ENCODE data around the gene S100A9.

S100A9 gene

DNA sequence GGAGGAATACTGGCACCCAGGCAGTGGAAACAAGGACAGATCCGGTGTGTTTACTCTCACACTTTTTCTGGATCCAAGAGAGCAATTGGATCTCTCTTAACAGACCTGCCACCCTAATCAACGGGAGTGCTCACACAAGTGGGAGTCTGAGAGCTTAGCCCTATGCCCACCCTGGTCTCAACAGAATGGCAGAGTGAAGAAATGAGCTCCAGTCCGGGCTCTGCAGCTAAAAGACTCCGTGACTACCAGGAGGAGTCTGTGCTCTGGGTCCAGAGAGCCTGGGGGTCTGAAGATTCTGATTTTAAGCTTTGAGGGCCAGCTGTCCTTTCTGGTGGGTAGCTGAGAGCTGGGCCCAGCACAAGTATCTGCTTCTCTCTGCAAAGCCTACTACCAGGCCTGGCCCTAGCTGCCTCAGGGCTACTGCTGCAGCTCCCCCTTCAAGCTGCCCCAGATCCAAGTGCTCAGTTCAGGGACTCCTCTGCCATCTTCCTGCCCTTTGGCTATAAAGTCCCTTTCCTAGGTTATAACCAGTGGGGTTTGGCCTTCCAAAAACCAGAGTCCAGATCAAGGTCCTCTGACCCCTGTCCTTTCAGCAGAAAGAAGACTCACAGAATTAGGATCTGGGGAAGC is 3.9 kb downstream of the S100A9 start:
- DNase-seq (no peak), ATAC-seq (no peak)
- H3K4me1 Mint-ChIP-seq, result peaks cover 6% of the 10 kb centered on the region
- no peak overlapping the region for H3K27ac Mint-ChIP-seq
- H3K9me3 Mint-ChIP-seq, result no peaks in the 10 kb centered on the region
- no peaks in the 10 kb centered on the region for H3K36me3 Mint-ChIP-seq (ENCODE audit: low read depth)
- no peak overlapping the region for H3K4me3 Mint-ChIP-seq
- H3K27me3 Mint-ChIP-seq, result peaks cover 4% of the 10 kb centered on the region

DNA sequence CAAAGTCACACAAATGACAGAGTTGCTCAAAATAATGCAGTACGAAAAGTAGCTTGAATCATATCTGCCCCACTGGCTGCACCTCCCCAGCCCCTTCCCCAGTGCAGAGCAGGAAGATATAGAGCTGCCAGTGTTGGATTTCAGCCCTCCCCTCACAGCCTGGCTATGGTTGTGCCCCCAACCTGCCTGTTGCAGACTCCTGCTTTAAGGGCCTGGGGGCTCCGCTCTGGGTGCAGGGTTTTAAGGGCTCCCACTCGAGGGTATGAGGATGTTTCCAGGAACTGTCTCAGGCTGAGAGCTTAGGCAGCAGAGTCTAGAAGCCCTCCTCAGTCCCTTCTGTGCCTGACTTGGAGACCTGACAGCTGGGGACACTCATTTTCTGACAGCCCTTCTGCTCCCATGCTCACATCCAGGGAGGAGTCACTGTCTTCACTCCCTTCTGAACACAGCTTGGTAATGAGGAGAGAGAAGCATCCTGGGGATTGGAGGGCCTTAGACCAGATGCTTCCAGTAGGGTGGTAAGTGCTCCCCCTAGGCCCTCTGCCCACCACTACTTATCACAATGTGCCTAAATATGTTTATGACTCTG is 4.6 kb downstream of the S100A9 start:
- peaks cover 6% of the 10 kb centered on the region for H3K4me1 Mint-ChIP-seq
- H3K27me3 Mint-ChIP-seq, result peaks cover 4% of the 10 kb centered on the region
- no peaks in the 10 kb centered on the region for H3K9me3 Mint-ChIP-seq
- no peak overlapping the region for H3K27ac Mint-ChIP-seq
- no peak overlapping the region for H3K4me3 Mint-ChIP-seq
- ATAC-seq, result no peak
- no peak for DNase-seq
- H3K36me3 Mint-ChIP-seq (ENCODE audit: low read depth), result no peaks in the 10 kb centered on the region

DNA sequence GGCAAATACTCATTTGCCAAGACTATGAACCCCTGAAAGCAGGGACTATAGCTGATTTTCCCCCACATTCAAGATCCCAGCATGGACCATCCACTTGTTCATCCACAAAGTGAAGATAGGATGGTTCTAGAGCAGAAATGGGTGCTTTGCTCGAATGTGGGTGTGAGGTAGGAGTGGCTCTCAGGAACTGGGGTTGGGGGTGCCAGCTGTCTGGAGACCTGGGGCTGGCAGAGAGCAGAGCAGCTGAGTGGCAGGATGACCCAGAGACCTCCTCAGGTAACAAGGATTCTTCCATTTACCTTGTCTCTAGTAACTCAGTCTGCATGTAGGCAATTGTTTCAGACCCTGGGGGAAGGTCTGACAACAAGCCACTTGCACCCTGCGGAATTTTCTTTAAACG is 6.0 kb downstream of the S100A9 start:
- Mint-ChIP-seq H3K4me1 (no peaks in the 10 kb centered on the region), H3K27me3 (peaks cover 4% of the 10 kb centered on the region), H3K27ac (no peak overlapping the region), H3K4me3 (no peak overlapping the region), H3K9me3 (no peaks in the 10 kb centered on the region), H3K36me3 (ENCODE audit: low read depth) (no peaks in the 10 kb centered on the region)
- no peak for DNase-seq
- no peak for ATAC-seq

DNA sequence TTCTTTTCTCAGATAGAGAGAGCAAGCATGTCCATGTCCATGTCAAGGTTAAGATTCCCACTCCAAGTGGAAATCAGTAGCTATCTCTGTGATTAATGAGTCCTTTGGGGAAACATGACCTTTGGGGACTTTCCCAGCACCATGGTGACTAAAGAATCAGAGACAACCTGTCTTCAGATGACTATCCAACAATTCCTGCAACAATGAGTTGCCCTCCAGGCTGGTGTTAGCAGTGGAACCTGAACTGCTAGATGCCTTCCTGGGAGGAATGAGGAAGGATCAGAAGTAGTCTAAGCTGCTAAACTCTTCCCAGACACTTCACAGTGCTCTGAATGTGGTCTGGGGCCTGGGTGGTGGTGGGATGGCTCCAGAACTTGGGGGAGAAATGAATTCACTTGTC is 6.5 kb downstream of the S100A9 start:
- ATAC-seq (no peak), DNase-seq (no peak)
- Mint-ChIP-seq H3K9me3 (no peaks in the 10 kb centered on the region), H3K27ac (no peak overlapping the region), H3K4me1 (no peaks in the 10 kb centered on the region), H3K27me3 (peaks cover 4% of the 10 kb centered on the region), H3K36me3 (ENCODE audit: low read depth) (no peaks in the 10 kb centered on the region), H3K4me3 (no peak overlapping the region)

DNA sequence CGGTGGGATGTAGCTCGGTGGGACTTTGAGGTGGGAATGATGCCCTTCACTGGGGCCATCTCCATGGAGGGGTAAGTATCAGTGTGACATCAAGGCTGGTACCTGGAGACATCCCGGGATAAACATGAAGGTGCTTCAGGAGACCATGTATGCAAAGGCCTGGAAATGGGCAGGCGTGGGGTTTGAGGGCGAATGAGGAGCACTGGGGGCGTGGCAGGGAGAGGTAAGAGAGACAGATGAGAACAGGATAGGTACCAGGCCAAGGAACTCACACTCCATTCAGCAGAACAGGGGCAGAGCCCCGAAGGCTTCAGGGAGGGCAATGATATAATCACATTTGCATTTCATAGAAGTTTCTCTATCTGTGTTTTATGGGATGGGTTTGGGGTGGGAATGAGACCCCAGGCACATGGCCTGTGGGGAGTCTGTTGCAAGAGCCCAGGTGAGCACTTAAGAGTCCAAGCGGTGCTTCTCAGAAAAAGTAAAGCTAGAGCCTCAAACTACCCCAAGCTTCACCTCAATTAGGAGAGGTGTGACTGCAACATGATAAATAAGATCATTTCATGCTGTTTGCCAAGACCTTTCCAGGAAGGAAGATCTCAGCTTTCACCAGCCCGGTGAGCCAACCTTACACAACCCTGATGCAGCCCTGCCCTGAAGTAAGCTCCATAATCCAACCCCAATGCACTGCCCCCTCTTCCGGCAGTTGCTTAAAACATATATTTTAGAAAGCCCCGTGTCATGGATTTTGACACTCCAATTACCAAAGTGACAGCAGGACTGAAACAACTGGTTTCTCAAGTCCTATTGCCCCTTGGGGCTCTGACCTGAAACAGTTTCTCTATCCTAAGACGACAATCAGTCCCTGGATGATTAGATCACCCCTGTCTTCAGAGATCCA is 7.4 kb downstream of the S100A9 start:
- Mint-ChIP-seq H3K4me1 (no peaks in the 10 kb centered on the region), H3K27me3 (peaks cover 6% of the 10 kb centered on the region), H3K4me3 (no peak overlapping the region), H3K9me3 (no peaks in the 10 kb centered on the region), H3K36me3 (ENCODE audit: low read depth) (no peaks in the 10 kb centered on the region), H3K27ac (no peak overlapping the region)
- ATAC-seq (no peak), DNase-seq (no peak)

DNA sequence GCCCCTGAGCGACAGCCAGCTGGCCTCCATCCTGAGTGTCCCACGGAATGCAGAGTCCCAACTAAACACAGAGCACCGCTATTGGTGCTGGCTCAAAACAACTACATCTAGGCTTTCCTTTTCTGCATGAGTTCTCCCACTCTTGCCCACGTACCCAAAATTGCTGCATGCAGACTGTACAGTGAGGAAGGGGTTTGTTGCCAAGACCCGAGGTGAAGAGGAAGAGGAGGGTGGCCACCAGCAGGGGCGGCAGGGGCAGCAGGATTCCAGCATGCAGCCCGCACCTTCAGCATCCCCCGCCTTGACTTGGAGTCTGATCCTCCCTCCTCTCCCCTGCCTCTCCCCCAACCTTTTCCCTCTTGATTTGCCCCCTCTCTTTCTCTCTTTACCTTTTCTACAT is 8.0 kb downstream of the S100A9 start:
- no peaks in the 10 kb centered on the region for H3K4me1 Mint-ChIP-seq
- H3K36me3 Mint-ChIP-seq (ENCODE audit: low read depth), result no peaks in the 10 kb centered on the region
- DNase-seq, result no peak
- H3K27me3 Mint-ChIP-seq, result peaks cover 9% of the 10 kb centered on the region
- no peak for ATAC-seq
- H3K4me3 Mint-ChIP-seq, result no peak overlapping the region
- H3K9me3 Mint-ChIP-seq, result no peaks in the 10 kb centered on the region
- H3K27ac Mint-ChIP-seq, result no peak overlapping the region

DNA sequence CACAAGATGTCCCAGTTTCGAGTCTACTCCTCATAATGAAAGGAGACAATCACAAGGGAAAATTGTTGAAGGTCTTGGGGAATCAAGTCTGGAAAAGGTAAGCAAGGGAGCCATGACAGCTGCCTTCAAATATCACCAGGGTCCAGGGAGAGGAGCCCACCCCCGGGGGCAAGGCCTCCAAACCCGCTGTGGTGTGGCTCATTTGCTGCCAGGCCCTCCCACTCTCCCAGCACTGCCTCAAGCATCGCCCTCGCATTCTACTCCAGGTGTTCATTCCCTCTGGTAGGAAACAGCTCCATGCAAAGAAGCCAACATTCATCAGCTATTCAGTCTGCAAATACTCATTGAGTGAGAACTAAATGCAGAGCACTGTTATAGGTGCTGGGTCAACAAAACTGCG is 8.6 kb downstream of the S100A9 start:
- H3K4me3 Mint-ChIP-seq, result no peak overlapping the region
- H3K36me3 Mint-ChIP-seq (ENCODE audit: low read depth), result no peaks in the 10 kb centered on the region
- DNase-seq (no peak), ATAC-seq (no peak)
- no peaks in the 10 kb centered on the region for H3K9me3 Mint-ChIP-seq
- no peak overlapping the region for H3K27ac Mint-ChIP-seq
- peaks cover 9% of the 10 kb centered on the region for H3K27me3 Mint-ChIP-seq
- H3K4me1 Mint-ChIP-seq, result no peaks in the 10 kb centered on the region

DNA sequence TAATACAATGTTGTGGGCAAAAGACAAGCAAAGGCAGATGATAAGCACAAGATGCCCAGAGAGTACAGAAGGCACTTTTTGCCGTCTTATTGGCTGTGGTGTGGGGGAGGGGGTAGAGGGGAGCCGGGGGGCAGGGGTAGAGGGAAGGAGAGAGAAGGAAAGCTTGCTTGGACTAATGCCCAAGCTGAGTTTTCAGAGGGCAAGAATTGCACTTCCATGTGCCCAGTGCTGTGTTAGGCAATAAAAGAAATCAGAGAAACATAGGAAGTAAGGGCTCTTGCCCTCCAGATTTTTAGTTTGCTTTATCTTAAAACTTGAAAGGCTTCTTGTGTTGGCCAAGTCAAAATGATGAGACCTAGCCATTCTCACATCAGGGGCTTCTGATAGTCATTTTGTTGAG is 9.4 kb downstream of the S100A9 start:
- DNase-seq (no peak), ATAC-seq (no peak)
- Mint-ChIP-seq H3K27me3 (peaks cover 12% of the 10 kb centered on the region), H3K27ac (no peak overlapping the region), H3K4me1 (no peaks in the 10 kb centered on the region), H3K36me3 (ENCODE audit: low read depth) (no peaks in the 10 kb centered on the region), H3K4me3 (no peak overlapping the region), H3K9me3 (no peaks in the 10 kb centered on the region)

DNA sequence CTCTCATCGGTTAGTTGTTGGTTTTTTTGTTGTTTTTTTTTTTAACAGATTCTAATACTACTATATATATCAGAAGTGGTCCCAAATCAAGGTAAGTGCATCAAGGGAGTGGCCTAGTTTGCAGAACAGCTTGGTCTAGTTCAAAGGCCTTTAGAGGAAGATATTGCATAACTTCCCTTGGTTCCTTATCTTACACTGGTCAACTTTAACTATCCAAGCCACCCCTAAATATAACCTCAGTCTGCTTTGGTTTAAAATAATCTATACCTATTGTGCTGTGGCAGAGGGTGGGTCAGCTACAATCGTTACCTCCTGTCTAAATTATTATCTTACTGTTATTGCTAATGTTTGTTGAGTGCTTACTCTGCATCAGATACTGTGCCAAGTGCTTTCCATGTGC is 10.8 kb downstream of the S100A9 start:
- no peak for DNase-seq
- H3K27me3 Mint-ChIP-seq, result peaks cover 14% of the 10 kb centered on the region
- no peaks in the 10 kb centered on the region for H3K4me1 Mint-ChIP-seq
- H3K36me3 Mint-ChIP-seq (ENCODE audit: low read depth), result no peaks in the 10 kb centered on the region
- H3K9me3 Mint-ChIP-seq, result no peaks in the 10 kb centered on the region
- no peak overlapping the region for H3K27ac Mint-ChIP-seq
- H3K4me3 Mint-ChIP-seq, result no peak overlapping the region
- ATAC-seq, result no peak

DNA sequence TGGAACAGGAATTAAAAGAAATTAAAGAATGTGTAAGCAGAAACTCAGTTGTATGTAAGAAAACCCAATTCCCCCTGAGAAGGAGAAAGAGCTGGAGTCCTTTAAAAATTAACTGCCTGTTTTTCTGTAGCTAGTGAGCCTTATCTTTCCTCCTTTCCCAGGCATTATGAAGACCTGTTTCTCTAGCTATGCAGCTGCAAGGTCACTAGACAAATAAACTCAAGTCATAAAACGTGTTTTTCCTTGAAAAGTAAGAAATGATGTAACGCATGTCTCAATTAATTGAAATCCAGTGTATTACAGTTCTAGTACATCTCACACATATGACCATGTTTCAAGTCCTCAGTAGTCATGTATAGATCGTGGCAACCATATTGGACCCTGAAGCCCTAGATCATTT is 12.5 kb downstream of the S100A9 start:
- no peak overlapping the region for H3K4me3 Mint-ChIP-seq
- no peaks in the 10 kb centered on the region for H3K9me3 Mint-ChIP-seq
- no peak overlapping the region for H3K27ac Mint-ChIP-seq
- no peak for DNase-seq
- no peak for ATAC-seq
- no peaks in the 10 kb centered on the region for H3K4me1 Mint-ChIP-seq
- no peaks in the 10 kb centered on the region for H3K36me3 Mint-ChIP-seq (ENCODE audit: low read depth)
- peaks cover 13% of the 10 kb centered on the region for H3K27me3 Mint-ChIP-seq

DNA sequence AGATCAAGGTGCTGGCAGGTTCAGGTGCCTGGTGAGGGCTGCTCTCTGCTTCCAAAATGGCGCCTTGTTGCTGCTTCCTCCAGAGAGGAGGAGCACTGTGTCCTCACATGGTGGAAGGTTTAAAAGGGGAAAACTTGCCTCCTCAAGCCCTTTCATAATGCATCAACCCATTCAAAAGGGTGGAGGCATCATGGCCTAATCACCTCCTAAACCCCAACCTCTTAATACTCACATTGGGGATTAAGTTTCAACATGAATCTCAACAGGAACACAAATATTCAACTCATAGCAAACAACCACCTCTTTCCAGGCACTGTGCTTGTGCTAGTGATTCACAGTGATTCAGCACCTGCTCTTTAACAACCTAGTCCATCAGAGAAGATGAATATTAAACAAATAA is 13.6 kb downstream of the S100A9 start:
- no peak overlapping the region for H3K4me3 Mint-ChIP-seq
- peaks cover 13% of the 10 kb centered on the region for H3K27me3 Mint-ChIP-seq
- ATAC-seq, result no peak

DNA sequence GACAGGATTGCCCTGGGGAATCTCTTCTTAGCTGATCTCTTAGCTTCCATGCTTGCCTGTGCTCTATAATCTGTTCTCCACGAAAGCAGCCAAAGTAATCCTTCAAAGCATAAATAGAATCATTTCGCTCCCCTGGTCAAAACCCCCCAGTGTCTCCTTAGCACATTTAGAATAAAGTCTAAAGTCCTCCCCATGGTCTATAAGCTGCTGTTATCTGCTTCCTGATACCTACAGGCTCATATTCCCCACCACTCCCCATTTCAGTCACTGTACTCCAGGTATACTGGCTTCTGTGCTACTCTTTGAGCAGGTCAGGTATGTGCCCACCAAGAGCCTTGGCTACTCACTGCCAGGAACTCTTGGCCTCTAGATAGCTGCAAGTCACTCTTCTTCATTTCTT is 14.9 kb downstream of the S100A9 start:
- no peak for DNase-seq
- peaks cover 13% of the 10 kb centered on the region for H3K27me3 Mint-ChIP-seq
- no peaks in the 10 kb centered on the region for H3K9me3 Mint-ChIP-seq
- no peak overlapping the region for H3K4me3 Mint-ChIP-seq
- ATAC-seq, result no peak
- no peaks in the 10 kb centered on the region for H3K36me3 Mint-ChIP-seq (ENCODE audit: low read depth)
- H3K27ac Mint-ChIP-seq, result no peak overlapping the region
- H3K4me1 Mint-ChIP-seq, result no peaks in the 10 kb centered on the region

More for the DNA sequence above, 13.6 kb downstream of the S100A9 start:
- H3K27ac Mint-ChIP-seq, result no peak overlapping the region
- no peak for DNase-seq
- H3K4me1 Mint-ChIP-seq, result no peaks in the 10 kb centered on the region
- H3K36me3 Mint-ChIP-seq (ENCODE audit: low read depth), result no peaks in the 10 kb centered on the region
- no peaks in the 10 kb centered on the region for H3K9me3 Mint-ChIP-seq

DNA sequence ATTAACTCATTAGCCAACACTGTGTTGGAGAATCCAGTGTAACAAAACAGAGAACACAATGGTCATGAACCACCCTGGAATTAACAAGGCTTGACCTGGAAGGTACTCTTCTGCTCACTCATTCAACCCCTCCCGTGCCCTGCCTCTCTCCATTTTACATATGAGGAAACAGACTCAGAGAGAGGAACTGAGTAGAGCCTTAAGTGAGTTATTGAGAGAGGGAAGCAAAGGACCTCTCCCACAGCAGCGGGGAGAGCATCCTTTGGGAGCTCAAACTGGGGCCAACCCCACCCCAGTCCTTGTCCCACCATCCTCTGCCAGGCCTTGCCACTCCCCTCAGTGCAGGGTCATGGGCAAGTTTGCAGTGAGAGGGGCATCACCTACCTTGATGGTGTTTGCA is 16.4 kb downstream of the S100A9 start:
- H3K27me3 Mint-ChIP-seq, result peaks cover 18% of the 10 kb centered on the region
- no peaks in the 10 kb centered on the region for H3K4me1 Mint-ChIP-seq
- no peak for ATAC-seq

DNA sequence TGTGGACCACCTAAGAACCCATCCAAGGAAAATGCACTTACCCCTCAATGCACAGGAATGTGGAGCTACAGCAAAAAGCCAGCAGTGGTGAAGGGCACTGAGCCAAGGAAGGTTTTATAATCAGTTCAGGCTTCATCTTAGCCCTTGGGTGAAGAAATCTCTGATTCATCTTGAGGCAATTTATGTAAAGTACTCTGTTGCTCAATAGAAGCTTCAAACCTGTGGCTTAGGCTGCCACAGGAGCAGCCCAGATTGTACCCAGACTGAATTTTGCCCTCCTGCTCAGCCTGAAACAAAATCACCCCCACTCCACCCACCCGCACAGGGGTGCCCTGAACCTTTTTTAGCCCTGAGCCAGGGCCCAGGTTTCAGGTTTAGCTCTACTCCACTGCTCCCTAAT is 17.9 kb downstream of the S100A9 start, which contains the start of gene S100A12:
TSS of gene S100A12 (minus strand) at position 111 of the 400 bp plus-strand sequence. CDS start 1,029 bp downstream, outside the sequence.
- H3K27ac Mint-ChIP-seq, result no peak within 1 kb of the TSS
- peaks cover 13% of the 10 kb centered on the region for H3K27me3 Mint-ChIP-seq
- no peak for ATAC-seq
- H3K4me3 Mint-ChIP-seq, result no peak within 1 kb of the TSS
- H3K4me1 Mint-ChIP-seq, result no peaks in the 10 kb centered on the region
- H3K36me3 Mint-ChIP-seq (ENCODE audit: low read depth), result peaks cover 2% of the 10 kb centered on the region
- no peak for DNase-seq
- H3K9me3 Mint-ChIP-seq, result no peaks in the 10 kb centered on the region

More for the DNA sequence above, 16.4 kb downstream of the S100A9 start:
- H3K27ac Mint-ChIP-seq, result no peak overlapping the region
- H3K36me3 Mint-ChIP-seq (ENCODE audit: low read depth), result no peaks in the 10 kb centered on the region
- H3K9me3 Mint-ChIP-seq, result no peaks in the 10 kb centered on the region
- no peak for DNase-seq
- H3K4me3 Mint-ChIP-seq, result no peak overlapping the region

DNA sequence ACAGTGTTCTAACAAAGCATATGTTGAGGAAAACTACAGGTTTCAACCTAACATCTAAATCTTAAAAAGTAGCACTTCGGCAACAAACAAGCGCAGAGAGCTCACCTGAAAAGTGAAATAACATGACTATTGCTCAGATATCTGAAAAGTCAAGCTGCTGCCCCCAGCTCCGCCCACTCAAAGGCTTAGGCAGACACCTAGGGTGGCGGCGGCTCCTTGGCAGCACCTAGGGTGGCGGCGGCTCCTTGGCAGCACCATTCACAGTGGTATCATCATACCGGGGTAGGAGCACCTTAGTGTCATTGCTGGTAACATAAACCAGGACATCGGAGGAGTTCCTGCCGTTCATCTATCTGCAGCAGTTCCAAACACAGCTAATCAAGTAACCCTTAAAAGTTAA is 21.9 kb downstream of the S100A9 start:
- Mint-ChIP-seq H3K27ac (no peak overlapping the region), H3K4me3 (no peak overlapping the region), H3K27me3 (peaks cover 14% of the 10 kb centered on the region), H3K9me3 (peaks cover 18% of the 10 kb centered on the region), H3K4me1 (no peaks in the 10 kb centered on the region), H3K36me3 (ENCODE audit: low read depth) (peaks cover 2% of the 10 kb centered on the region)
- DNase-seq (no peak), ATAC-seq (no peak)
